ENCODE measurements around the gene SUGCT.

The SUGCT gene

DNA sequence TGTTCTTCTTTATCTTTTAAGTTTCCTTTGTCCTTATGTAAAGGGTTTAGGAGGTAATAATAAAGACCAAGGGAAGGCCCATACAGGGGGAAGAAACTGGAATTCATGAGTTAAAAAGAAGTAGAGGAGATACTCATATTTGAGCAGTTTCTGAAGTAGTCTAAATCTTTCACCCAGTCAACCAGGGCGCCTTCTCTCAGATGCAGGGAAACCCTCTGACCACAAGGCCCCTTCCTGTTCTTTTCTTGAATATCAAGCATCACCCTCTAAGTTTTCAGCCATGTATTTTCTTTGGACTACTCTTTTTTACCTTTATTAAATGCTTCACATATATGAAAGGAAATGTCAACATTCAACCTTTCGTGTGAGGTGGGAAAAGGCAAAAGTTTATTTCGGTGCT, 630.8 kb downstream of the SUGCT start:
- no peak for DNase-seq (ENCODE audit: low read depth)
- H3K4me3 ChIP-seq (ENCODE audit: low read depth, low read length): no peak overlapping the region
- TF ChIP-seq, protein P1, sequence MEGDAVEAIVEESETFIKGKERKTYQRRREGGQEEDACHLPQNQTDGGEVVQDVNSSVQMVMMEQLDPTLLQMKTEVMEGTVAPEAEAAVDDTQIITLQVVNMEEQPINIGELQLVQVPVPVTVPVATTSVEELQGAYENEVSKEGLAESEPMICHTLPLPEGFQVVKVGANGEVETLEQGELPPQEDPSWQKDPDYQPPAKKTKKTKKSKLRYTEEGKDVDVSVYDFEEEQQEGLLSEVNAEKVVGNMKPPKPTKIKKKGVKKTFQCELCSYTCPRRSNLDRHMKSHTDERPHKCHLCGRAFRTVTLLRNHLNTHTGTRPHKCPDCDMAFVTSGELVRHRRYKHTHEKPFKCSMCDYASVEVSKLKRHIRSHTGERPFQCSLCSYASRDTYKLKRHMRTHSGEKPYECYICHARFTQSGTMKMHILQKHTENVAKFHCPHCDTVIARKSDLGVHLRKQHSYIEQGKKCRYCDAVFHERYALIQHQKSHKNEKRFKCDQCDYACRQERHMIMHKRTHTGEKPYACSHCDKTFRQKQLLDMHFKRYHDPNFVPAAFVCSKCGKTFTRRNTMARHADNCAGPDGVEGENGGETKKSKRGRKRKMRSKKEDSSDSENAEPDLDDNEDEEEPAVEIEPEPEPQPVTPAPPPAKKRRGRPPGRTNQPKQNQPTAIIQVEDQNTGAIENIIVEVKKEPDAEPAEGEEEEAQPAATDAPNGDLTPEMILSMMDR (conservative IDR thresholded peaks at IDR 0.05; ENCODE audit: low read depth, low read length): no peak

DNA sequence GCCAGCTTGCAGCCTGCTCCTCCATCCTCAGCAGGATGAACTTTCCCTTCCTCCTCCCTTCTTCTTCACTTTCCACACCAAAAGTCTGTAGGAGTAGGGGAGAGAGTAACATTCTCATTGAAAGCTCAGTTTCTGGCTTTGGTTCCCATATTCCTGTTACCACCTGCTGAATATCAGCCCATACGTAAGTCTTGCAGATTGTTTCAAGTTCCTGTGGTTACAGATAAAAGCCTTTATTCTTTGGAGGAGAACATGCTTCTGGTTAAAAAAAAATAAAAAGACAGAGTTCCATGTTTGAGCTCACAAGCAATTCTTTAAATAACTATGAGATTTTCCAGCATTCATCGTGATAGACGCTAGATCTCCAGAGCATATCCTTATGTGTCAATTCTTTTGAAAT, 637.3 kb downstream of the SUGCT start:
- TF ChIP-seq, protein P1 (conservative IDR thresholded peaks at IDR 0.05; ENCODE audit: low read depth, low read length): no peak
- no peak overlapping the region for H3K4me3 ChIP-seq (ENCODE audit: low read depth, low read length)
- DNase-seq (ENCODE audit: low read depth): peak; percentile 20

DNA sequence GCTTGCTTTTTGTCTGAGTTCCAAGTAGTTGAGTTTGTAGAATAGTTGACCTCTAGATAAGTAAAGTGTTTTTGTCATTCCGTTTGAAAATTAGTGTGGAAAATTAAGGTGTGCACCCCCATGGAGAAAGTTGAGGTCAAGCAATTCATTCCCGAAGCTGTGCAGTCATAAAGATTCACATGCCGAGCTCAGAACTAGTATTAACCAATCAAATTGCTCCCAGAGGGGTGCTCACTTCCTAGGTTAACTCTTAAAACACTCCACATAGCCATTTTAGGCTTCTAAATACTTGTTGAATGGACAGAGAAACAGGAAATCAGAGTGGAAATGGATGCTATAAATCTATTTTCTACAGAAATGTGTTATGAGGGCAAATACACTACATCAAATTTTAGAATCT, 638.9 kb downstream of the SUGCT start:
- no peak overlapping the region for H3K4me3 ChIP-seq (ENCODE audit: low read depth, low read length)
- TF ChIP-seq, protein P1 (conservative IDR thresholded peaks at IDR 0.05; ENCODE audit: low read depth, low read length): no peak
- DNase-seq (ENCODE audit: low read depth): peak; percentile 16

DNA sequence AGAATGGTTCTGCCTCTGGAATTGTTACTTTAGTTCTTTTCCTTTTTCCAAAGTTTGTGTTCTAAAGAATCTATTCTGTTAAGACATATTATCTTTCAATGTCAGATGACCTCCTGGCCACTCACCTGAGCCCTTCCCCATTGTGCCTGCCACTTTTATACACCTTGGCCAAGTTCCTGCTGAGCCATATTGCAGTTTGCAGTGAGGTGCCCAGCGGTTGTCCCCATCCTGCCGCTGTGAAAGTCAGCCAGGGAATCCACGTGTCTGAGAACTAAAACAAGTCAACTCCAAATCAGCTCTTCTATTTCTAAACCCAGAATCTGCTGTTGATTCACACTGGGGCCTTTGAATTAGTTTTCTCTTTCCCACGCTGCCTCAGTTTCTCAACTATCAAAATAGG, 641.1 kb downstream of the SUGCT start:
- DNase-seq (ENCODE audit: low read depth): no peak
- TF ChIP-seq, protein P1 (conservative IDR thresholded peaks at IDR 0.05; ENCODE audit: low read depth, low read length): no peak
- H3K4me3 ChIP-seq (ENCODE audit: low read depth, low read length): no peak overlapping the region

DNA sequence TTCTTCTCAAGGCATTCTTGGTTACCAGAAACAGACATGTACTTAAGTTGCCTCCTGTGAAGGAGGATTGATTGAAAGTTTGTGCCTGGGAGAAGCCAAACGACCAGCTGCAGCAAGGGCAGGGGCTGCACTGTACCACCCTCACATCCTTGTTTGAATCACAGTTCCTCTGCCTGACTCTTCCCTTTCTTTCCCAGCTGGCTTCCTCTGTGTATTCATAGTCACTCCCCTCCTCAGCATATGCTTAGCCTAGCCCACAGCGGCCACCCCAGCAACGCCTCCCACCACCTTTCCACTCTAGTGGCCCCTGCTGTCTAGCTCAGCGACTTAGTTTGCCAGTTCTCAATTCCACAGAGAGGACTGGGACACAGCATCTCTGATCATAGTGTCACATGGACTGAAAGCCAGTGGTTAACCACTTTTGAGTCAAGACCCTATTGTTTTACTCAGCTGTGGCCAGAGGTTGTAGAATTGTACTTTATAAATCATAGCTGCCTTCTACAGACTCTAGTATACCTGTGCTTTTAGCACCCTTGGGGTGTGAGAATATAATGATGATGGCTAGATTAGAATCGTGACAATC, 643.0 kb downstream of the SUGCT start:
- no peak overlapping the region for H3K4me3 ChIP-seq (ENCODE audit: low read depth, low read length)
- TF ChIP-seq, protein P1 (conservative IDR thresholded peaks at IDR 0.05; ENCODE audit: low read depth, low read length): no peak
- no peak for DNase-seq (ENCODE audit: low read depth)

DNA sequence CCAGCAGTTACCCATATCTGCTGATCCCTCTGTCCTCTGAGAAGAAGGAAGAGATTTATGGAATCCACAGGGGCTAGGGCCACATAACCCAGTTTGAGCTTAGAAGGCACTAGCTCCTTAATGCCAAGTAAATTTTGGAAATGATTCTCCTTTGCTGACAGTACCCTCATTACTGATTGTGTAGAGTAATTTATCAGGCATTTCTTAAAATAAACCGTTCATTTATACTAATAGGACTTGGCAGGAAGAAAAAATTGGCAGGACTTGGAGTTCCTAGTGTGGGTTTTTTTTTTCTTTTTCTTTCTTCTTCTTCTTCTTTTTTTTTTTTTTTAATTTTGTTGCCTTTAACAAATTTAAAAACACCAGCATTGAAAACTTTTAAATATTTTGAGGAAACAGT, 645.7 kb downstream of the SUGCT start:
- DNase-seq (ENCODE audit: low read depth): no peak
- H3K4me3 ChIP-seq (ENCODE audit: low read depth, low read length): no peak overlapping the region
- TF ChIP-seq, protein P1 (conservative IDR thresholded peaks at IDR 0.05; ENCODE audit: low read depth, low read length): no peak

DNA sequence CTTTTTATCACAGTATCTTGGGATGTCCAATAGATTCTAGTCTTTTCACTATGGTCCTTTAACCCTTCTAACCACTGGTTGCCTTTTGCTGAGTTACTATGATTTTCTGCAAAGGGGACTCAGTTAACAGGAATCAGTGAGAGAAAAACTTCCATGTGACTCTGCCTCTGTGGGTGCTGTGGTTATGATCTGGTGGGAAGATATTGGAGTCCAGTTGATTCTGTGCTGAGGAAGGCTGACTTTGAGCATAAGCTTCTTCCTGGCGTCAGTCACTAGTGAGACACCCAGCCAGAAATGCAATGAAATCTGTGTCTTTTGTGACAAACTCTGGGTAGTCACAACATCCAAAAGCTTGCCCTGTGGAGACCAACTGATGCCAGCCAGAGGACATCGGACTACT, 648.0 kb downstream of the SUGCT start:
- TF ChIP-seq, protein P1 (conservative IDR thresholded peaks at IDR 0.05; ENCODE audit: low read depth, low read length): no peak
- no peak overlapping the region for H3K4me3 ChIP-seq (ENCODE audit: low read depth, low read length)
- no peak for DNase-seq (ENCODE audit: low read depth)

Data from choroid plexus epithelial cell (primary cell).